ENCODE results near the gene CCDC184. TPM values are rescaled to one million over a fixed set of nuclear protein-coding genes. Genes with fewer than 3 reads are reported as not detected.

The CCDC184 gene
- total RNA-seq: not detected in 2 replicates

GRCh38 chr12:48183091-48183875, at the start of gene CCDC184:
Gene CCDC184 (plus strand): TSS chr12:48183644. CDS start chr12:48184123, 479 bp downstream.

GRCh38 chr12:48157018-48157888, 26.2 kb upstream of the CCDC184 start, which contains the start of gene ASB8:
Gene ASB8 (minus strand): TSS chr12:48157515. CDS start chr12:48153496, 4,019 bp downstream.

GRCh38 chr12:48203192-48203591, 19.7 kb downstream of the CCDC184 start, which contains the start of gene OR10AD1:
Gene OR10AD1 (minus strand): TSS chr12:48203292. CDS start chr12:48203292, 0 bp downstream.

Other genes starting within 250 kb of the CCDC184 start
- gene TMEM106C, start 220.0 kb upstream of the CCDC184 start, total RNA-seq: 91.7 and 100.0 TPM in 2 replicates
- not detected in 2 replicates for gene COL2A1, start 179.2 kb upstream of the CCDC184 start, total RNA-seq
- gene SENP1, start 77.6 kb upstream of the CCDC184 start, total RNA-seq: 11.3 and 14.1 TPM in 2 replicates
- gene PFKM, start 64.3 kb upstream of the CCDC184 start, total RNA-seq: 37.7 and 42.2 TPM in 2 replicates
- gene ASB8, start 26.1 kb upstream of the CCDC184 start, total RNA-seq: 14.8 and 19.1 TPM in 2 replicates
- gene OR10AD1, start 19.6 kb downstream of the CCDC184 start, total RNA-seq: not detected in 2 replicates
- gene ZNF641, start 167.3 kb downstream of the CCDC184 start, total RNA-seq: 2.3 and 7.7 TPM in 2 replicates